OCI-M2 (cell line): ENCODE results near the gene GUCY1A2.
"Not testable (repeated sequence)": the region's sequence is repeated elsewhere in the genome, so short reads cannot be mapped to it uniquely, and the experiment has no call there.

Source experiments
- DNase-seq: peaks from one replicate; lab custom pipeline; 2025; ENCODE audit not compliant: unreplicated experiment; lab: John Stamatoyannopoulos, UW

The GUCY1A2 gene, protein sequence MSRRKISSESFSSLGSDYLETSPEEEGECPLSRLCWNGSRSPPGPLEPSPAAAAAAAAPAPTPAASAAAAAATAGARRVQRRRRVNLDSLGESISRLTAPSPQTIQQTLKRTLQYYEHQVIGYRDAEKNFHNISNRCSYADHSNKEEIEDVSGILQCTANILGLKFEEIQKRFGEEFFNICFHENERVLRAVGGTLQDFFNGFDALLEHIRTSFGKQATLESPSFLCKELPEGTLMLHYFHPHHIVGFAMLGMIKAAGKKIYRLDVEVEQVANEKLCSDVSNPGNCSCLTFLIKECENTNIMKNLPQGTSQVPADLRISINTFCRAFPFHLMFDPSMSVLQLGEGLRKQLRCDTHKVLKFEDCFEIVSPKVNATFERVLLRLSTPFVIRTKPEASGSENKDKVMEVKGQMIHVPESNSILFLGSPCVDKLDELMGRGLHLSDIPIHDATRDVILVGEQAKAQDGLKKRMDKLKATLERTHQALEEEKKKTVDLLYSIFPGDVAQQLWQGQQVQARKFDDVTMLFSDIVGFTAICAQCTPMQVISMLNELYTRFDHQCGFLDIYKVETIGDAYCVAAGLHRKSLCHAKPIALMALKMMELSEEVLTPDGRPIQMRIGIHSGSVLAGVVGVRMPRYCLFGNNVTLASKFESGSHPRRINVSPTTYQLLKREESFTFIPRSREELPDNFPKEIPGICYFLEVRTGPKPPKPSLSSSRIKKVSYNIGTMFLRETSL

DNA sequence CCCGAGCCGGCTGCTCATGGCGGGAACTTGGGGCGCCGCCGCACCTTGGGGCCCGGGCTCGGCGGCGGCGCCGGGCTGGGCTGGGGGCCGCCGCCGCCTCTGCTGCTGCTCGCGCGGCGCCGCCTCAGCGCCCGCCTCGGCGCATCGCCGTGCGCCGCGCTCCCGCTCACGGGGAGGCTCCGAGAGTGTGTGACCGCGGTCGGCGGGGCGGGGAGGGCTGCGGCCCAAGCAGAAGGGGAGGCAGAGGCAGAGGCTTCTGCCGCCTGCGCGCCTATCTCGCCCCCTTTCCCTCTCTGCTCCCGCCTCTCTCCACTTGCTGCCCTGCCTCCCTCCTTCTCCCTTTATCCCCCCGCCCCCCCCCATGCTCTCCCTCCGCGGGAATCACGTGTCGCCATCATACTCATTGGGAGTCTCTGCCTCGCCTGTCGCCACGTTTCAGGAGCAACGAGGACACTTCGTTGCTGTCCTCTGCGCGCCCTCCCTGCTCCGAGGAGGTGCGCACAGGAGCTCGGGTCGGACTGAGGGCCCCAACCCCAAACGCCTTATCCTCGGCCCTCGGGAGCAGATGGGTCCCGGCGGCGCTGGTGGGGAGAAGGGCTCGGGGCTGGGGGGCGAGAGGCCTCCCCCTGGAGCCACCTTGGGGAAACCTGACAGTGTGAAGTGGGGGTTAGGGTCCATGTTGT is at the start of gene GUCY1A2:
Gene GUCY1A2, minus strand, starts transcription at position 258 of the 683 bp plus-strand sequence. CDS start 421 bp downstream, outside the sequence.
- no peak for DNase-seq

- no peak for DNase-seq
Observed at GRCh38 chr11:107054391-107054790, 36.1 kb upstream of the GUCY1A2 start.

DNA sequence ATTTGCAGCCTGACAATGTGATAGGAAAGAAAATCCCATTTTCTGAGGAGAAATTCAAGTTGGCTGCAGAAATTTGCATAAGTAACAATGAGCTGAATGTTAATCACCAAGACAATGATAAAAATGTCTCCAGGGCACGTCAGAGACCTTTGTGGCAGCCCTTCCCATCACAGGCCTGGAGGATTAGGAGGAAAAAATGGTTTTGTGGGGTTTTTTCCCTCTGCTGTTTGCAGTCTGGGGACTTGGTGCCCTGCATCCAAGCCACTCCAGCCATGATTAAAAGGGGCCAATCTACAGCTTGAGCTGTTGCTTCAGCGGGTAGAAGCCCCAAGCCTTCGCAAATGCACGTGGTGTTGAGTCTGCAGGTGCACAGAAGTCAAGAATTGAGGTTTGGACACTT is 33.1 kb upstream of the GUCY1A2 start:
- DNase-seq = not testable (repeated sequence)

GRCh38 chr11:107050899-107051298 is 32.6 kb upstream of the GUCY1A2 start:
- not testable (repeated sequence) for DNase-seq

GRCh38 chr11:107050121-107050520 is 31.8 kb upstream of the GUCY1A2 start:
- no peak for DNase-seq

DNA sequence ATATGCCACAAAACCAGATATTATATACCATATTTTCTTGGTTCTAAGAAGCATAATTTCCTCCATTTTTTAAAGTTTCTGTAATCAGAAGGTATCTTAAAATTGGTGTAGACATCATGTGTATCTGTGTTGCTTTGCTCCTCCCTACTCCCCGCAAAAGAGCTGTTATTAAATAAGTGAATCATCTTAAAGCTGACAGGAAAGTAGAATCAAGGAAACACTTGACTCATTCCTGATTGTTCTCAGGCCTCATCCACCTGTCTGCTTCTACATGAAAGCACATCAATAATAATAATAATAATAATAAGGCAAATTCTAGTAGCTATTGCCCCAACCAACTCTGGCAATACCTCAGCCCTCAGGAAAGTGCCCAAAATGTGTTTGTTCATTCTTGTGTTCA is 26.2 kb upstream of the GUCY1A2 start:
- no peak for DNase-seq

DNA sequence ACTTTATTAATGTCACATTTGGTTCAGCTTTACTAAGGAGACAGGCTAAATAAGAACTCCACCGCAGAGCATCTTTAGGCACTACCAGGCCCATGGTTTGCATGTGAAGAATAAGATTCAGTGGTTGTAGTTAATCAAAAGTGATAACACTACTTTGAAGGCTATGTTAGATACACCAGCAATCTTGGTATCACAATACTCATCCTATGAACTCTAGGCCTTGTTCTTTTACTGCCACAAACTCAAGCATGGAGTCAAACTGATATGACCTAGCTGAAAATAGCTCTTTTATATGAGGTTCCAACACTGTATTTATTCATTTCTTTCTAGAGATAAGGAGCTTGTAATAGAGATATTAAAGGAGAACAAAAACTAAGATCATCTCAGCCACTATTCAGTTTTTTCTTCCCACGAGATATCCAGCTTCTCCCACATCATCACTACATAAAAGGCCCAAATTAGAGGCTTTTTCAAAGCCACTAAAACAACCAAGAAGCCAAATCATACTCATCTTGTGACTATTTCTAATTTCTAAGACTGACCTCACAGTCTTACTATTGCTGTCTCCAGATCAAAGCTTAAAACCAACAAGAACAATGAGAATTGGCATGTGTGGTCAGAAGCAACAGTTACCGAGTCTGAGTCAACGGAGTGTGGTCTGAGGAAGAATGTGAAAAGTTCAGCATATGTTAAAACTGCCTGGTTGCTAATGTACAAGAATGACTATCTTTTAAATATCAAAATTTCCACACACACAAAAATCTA is 25.1 kb upstream of the GUCY1A2 start:
- no peak for DNase-seq

DNA sequence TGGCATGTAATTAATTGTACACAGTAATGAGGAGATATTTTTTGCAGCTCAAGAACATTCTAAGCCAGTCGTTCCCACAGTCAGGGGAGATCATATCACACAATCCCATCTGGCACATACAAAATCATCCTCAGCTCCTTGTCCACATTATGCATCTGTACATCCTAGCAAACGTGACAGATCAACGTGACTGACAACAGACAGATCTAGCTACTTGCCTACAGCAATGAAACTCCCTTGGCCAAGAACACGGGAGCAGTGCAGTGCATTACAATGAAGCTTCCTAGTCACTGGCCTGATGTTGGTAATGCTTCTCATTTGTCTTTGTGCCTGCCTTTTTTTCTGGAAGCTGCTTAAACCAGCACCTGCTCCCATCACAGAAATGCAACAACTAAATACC is 24.5 kb upstream of the GUCY1A2 start:
- no peak for DNase-seq

GRCh38 chr11:107041088-107041444 is 22.8 kb upstream of the GUCY1A2 start:
- no peak for DNase-seq

DNA sequence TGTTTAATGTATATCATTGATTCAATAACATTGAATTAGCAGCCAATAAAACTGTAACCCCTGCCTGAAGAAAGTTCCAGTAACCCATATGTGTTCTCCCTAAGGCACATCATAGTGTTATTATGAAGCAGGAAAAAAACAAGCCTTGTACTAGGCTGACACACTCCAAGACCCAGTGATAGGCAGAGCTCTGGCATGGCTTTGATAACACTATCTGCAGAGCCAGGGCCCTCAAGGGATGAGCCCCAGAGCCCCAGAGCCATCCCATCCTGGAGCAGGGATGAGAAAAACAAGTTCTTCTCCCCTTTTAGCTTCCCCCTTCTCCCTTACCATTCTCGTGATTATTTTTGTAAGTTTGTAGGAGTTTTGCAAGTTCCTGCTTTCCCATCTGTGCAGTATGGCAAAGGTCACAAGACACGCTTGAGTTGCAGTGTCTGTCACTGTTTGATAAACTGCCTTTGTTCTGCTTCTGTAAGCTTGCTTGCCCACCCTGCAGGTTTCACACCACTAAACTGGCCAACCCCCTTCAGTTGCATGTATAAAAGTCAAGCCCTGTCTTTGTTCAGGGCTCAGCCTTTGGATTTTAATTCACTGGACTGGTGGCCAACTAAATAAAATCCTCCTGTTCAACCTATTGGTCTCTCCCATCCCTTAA is 22.3 kb upstream of the GUCY1A2 start:
- no peak for DNase-seq

DNA sequence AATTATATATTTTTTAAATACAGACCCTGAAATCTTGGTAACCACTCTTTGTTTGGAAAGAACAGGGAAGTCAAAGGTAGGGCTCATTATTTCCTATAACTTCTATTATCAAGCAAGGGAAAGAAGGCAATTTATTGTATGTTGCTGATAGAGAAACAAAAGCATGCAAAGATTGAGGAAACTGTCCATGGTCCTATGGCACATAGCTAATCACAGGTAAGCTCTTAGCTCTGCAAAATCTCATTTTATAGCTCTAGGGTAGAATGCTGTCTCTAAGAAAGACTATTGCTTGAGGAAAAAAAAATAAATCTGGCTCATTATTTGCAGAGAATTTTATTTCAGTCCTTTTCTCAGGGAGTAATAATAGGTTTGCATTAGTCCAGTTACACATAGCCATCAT is 7.4 kb upstream of the GUCY1A2 start:
- DNase-seq = no peak

DNA sequence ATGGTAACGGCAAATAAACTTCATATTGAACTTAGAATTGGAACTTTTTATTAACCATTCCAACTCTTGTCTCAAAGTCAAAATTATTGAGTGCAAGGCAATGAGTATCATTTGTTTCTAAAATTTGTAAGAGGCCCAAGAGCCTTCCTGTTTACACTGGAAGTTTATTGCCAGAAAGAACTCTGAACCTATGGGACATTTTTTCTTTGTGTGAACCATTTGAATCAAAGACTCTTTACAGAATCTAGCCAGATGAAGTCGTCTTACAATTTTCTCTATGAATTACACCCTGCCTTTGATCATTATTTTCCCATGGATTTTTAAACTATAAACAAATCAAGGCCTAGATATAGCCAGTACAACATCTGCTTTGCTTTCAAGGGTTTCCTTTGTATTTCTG is 2.3 kb upstream of the GUCY1A2 start:
- DNase-seq = no peak

DNA sequence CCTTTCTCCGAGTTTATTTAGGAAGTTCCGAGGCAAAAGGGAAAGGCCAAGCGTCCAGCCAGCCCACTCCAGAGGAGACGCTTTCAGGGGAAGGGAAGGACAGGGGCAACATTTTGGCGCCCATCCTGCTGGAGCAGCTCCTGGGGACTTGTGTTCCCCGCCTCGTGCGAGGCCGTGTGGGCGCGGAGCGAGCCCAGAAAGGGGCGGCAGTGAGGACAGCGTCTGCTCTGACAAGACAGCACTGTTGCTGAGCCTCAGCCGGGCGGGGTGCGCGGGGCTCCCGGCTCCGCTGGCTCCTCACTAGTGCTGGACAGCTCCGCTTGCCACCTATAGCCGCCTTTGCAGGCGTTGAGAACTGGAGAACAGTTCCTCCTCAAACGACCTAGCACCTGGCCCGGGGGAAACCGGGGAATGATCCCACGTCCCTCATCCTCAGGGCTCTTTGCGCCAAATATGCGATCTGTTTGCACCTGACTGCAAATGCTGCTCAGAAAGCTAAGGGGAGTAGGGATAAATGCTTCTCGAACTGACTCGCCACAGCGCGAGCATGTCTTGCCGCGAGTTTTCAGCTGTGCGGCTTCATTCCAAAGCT is 722 bp upstream of the GUCY1A2 start:
- DNase-seq = no peak

DNA sequence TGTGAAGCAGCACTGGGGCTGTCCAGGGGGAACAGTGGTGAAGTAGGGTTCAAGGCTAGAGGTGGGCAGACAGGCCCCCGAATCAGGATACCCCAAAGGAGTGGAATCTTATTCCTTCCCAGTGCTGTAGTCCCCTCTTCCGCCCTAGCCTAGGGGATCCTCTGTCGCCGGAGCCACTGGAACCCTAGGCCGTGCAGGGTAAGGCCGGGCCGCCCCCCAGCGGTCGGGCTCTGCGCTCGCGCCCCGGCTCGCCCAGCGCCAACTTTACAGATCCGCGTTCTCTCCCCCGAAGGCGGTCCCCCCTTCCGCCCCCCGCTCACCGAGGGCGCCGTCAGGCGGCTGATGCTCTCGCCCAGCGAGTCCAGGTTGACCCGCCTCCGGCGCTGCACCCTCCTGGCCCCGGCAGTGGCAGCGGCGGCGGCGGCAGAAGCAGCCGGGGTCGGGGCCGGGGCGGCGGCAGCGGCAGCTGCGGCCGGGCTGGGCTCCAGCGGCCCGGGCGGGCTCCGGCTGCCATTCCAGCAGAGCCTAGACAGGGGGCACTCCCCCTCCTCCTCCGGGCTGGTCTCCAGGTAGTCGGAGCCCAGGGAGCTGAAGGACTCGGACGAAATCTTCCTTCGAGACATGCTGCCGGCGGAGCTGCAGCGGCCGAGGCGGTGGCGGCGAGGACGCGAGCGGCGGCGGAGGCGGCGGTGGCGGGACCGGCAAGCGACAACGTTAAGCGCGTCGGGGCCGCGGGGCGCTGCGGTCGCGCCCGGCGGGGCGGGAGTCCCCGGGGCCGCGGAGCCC is 650 bp downstream of the GUCY1A2 start:
- DNase-seq = no peak

DNA sequence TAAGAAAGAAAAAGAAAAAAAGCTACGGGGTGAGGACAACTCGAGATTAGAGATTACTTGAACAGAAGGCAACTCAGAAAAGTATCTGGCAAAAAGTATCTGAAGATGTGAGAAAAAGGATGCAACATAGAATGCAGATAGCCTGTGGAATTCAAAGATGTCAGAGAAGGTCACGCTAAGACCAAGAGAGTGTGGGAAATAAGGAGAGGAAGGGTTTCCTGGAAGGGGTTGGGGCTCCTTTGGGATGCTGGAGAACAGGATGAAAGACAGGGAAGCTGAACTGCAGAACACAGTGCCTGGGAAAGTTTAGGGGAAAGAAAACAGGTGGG is 1.2 kb downstream of the GUCY1A2 start:
- no peak for DNase-seq

- no peak for DNase-seq
Observed at GRCh38 chr11:107014871-107015270, 3.4 kb downstream of the GUCY1A2 start.

DNA sequence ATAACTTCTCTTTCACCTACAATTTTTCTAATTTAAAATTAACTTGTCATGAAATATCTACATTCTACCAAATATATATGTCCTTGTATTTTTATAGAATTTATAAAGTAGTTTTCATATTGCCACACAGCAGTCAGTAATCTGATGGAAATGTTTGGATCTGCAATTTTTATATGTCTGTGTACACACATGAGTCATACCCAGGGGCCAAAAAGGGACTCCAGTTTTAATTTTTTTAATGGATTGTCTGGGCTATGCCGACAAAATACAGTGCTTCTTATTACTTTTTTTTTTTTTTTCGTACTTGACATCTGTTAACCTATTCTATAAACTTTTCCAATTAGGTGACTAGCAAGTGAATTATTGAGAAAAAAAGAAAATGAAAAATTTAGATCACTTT is 6.3 kb downstream of the GUCY1A2 start:
- no peak for DNase-seq

DNA sequence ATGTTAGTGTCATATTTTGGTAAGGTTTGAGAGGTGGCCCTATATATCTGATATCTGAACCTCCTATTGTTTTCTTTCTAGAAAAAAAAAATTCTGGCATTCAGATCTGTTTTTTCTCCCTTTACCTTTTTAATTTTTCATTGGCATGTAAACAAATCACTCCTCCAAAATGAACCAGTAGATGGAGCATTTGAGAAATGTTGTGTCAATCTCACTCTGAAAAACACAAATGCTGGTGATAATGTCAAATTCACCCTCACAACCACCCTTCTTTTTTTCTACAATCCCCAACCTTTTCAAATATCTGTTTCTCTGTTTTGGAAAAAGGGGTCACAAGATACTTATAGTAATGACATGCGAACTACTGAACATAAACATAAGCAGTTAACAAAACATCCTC is 9.1 kb downstream of the GUCY1A2 start:
- DNase-seq = no peak

DNA sequence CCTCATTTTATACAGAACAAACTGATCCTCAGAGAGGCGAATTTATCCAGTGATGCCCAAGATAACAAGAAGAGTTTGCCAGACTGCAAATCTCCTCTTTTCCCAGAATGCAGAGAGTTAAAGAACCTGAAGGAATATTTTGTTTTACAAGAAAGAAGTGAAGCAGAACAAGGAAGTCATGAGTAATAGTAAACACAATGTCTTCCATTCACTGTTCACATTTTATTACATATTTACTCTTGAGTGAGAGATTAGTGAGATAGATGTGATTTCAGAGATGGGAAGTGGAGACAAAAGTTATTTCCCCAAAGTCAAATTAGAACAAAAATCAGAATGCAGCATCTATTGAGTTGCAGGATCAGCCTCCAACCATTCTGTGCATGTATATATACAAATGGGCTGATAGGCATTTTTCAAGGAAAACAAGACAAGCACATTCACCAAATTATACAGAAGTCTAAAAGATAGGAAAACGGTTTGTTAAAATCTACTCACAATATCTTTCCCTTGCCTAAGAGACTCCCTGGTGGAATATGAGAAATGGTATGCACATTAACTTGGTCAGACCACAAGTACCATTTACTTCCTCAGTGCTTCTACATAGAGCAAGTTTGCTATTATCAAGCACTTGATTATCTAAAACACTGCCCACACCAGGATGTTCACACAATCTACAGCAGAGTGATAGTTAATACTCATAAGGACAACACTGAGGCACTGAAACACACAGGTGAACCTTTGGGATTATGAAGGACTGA is 12.0 kb downstream of the GUCY1A2 start:
- DNase-seq = no peak
